Renal pelvis (tissue), 4 donors: ENCODE measurements around the gene MRPL39. TPM values are rescaled to one million over a fixed set of nuclear protein-coding genes. Genes with fewer than 3 reads are reported as not detected.

ENCODE experiments used
- DNase-seq: peaks from one replicate; pipeline ENCODE4 v3.0.0-alpha.2; 2013
- polyA plus RNA-seq, 3 donors: library from polyadenylated mRNA; unstranded; fragments of 120-200 nt; gene quantifications; one replicate each; pipeline ENCODE4 v1.2.1, GENCODE V29; 2013; ENCODE audit not compliant: insufficient read length in 3 of 3

Gene MRPL39
- polyA plus RNA-seq, 3 donors = 36.2 to 43.0 (median 37.9) TPM

DNA sequence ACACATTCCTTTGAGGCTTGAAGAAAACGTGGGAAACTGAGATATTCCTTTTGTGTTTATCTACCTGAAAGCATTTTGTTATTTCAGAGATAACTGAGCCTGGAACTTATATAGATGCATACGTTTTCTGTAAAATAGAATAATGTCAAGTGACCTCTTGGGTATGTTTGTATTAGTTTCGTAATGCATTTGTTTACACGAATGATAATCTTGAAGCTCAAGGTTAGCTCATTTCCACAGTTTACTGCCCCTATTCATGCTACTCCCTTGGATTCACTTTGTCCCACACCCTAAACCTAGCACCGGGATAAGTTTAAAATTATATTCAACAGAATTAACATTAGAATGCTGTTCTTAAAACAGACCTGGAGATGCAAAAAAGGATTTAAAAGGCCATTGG lies 54.4 kb downstream of the MRPL39 start:
- no peak for DNase-seq

DNA sequence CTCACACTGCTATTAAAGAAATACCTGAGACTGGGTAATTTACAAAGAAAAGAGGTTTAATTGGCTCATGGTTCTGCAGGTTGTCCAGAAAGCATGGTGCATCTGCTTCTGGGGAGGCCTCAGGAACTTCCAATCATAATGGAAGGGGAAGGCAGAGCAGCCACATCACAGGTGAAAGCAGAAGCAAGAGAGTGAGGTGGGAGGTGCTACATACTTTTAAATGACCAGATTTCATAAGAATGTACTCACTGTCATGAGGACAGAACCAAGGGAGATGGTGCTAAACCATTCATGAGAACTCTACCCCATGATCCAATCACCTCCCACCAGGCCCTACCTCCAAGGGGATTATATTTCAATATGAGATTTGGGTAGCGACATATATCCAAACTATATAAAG lies 55.7 kb downstream of the MRPL39 start:
- DNase-seq = no peak

DNA sequence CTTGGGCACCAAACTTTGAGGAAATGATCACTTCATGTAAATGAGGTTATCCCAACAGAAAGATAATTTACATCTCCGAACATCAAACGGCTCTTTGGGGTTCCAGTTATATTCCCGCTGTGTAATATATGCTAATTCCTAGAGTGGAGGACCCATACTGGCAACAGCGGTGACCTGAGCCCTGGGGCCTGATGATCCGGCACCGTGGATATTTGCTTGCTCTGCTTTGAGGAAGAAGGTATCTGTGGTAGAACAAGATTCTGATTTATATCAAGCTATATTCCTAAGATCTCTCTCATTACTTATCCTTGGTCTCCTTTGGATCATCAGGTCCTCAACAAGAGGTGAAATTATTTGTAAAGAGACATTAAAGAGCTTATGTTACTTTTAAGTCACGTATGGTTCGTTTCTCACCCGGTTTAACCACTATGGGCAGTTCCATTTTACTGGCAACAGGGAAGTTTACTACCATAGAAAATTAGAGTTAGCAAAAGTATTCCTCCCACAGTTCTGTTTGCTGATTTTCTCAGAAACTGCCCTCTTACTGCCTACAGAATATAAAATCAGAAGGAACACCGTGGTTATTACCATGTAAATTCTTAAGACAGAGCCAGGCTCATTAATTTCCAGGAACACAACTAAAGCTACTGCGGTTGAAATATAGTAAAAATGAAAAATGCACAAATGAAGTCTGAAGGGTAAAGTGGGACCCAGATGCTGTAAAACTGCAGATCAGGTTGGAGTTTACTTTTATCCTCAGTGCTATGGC lies 56.7 kb downstream of the MRPL39 start:
- no peak for DNase-seq

DNA sequence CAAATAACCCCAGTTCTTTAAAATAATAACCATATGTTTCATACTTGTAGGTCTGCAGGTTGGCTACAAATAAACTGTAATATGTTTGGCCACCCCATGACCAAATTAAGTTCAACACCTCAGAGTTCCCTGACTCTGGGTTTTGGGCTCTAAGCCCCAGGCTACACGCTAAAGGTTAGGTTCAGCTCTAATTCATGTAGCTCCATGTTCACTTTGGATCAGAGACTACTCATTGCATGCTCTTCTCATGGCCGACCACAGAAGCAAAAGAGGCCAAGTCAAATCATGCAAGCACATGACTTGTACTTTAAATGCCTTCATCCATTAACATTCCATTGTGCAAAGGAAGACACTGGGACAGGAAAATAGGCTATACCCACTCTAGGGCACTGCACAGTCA lies 66.2 kb downstream of the MRPL39 start:
- DNase-seq = no peak

DNA sequence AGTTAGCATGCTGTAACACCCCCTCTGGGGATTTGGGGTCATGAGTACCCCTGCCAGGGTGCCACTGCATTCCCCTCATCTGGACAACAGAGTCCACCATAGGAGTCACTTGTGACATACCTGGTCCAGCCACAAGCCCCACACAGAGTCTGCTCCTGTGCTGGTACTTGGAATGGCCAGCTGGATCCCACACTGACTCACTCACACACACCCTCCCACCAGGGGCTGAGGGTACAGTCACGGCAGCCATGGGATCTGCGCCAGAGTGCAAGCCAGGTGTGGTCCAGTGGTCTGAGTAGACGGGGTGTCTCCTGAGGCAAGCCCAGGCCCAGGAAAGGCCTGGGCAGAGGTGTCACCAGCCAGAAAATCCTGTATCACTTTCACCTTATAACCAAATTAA lies 67.7 kb downstream of the MRPL39 start:
- no peak for DNase-seq

DNA sequence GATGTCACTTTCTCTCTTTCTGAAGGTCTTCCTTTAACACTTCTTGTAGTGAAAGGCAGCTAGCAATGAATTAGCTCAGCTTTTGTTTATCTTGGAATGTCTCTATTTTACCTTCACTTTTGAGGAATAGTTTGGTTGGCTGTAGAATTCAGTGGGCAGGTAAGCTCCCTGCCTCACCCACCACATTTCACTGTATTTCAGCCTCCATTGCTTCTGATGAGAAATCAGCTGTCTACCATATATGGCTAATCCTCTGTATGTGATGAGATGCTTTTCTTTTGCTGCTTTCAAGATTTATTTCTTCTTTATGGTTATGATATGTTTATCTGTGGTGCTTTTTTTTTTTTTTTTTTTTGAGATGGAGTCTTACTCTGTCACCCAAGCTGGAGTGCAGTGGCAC lies 70.1 kb downstream of the MRPL39 start:
- DNase-seq = no peak

DNA sequence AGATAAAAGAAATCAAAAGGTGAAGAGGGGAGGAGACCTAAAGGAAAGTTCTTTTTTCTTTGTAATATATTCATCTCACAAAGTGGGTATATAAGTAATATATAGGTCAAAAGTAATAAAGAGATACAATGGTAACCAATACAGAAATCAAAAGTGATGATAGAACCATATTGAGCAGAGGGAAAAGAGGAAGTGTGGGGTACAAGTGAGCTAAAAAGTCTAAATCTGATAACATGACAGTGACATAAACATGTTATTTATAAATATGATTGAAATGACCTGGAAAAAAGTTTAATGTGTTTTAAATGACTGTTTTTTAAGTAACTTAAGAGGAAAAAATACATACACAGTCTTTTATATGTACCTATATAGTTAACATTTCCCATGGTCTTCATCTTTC lies 70.5 kb downstream of the MRPL39 start:
- no peak for DNase-seq

DNA sequence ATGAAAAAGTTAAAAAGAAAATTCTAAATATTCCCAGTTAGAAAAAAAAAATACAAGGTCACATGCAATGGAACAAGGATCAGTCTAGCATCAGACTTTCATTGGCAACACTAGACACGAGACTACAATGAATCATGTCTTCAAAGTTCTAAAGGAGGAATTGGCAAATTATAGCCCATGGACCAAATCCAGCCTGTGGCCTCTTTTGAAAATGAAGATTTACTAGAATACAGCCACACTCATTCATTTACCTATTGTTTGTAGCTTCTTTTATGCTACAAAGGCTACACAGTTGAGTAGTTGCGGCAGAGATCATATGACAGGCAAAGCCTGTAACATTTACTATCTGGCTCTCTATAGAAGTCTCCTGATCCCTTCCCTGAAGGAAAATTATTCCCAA lies 71.4 kb downstream of the MRPL39 start:
- DNase-seq = no peak

Other genes starting within 250 kb of the MRPL39 start
- 10 to 100 TPM in 2 of 3 donors, 1 to 10 TPM in 1; 9.7 to 10.7 (median 10.6) TPM for gene JAM2, start 31.8 kb upstream of the MRPL39 start, polyA plus RNA-seq
- 100 to 1,000 TPM; 200 to 260 (median 210) TPM for gene ATP5PF, start 127.4 kb upstream of the MRPL39 start, polyA plus RNA-seq
- 10 to 100 TPM; 37.2 to 43.4 (median 39.8) TPM for gene GABPA, start 127.5 kb upstream of the MRPL39 start, polyA plus RNA-seq